Measurements from ENCODE around the gene C9orf78. TPM values are rescaled to one million over a fixed set of nuclear protein-coding genes. Genes with fewer than 3 reads are reported as not detected.

Gene C9orf78
- total RNA-seq, 1 experiment from 2014 or later, result 37.5 TPM

DNA sequence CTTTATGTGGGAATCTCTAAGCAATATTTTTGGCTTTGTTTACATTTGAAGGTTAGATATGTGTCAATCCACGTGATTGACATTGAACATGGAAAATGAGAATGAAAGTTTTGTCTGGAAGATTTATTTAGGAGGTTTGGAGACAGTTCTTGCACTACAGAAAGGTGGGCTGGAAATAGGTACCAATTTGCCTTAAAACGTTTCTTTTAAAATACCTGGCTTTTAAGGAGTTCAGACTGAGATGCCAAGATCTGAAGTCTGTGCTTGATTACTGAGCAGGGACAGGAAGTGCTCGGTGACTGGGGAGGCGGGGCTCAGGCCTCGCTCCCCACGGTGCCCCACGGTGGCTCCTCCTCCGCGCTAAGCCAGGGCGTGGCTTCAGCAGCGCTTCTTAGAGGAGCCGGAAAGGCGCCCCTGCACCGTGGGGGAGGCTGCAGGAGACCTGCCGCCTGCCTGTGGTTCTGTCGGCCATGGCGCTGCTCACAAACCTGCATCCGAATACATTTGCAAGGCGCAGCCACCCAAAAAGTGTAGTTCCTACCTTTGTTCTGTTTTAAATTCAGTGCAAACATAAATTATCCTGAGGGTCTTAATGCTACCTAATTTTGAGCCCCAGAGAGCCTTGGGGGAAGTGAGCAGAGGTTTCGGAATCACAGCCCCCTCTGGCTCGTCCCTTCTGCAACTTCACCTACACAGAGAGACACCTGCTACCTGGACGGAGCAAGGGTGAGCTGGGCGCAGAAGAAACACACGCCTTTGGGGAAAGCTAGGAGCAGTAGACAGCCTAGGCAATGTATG lies 49.3 kb upstream of the C9orf78 start:
- Mint-ChIP-seq H3K4me3 (peak overlapping the region; percentile 61 to 70), H3K27me3 (ENCODE audit: low read depth) (no peaks in the 10 kb centered on the region), H3K4me1 (peaks cover 39 to 54% of the 10 kb centered on the region in 2 experiments), H3K36me3 (ENCODE audit: insufficient read depth in 1 of 3, low read depth in 3 of 3) (peaks cover 4 to 6% (median 4%) of the 10 kb centered on the region in 3 experiments; a peak in 5 of 7 replicates), H3K9me3 (no peaks in the 10 kb centered on the region), H3K27ac (peak overlapping the region; percentile 84 to 95 (median 84); a peak in 6 of 7 replicates)
- Histone ChIP-seq H4K91ac (ENCODE audit: insufficient read length, low read depth, low read length) (no peak overlapping the region), H2AK5ac (ENCODE audit: insufficient read length, low read length) (no peak overlapping the region), H2BK120ac (ENCODE audit: low read depth, low read length, poor library complexity, severe bottlenecking) (no peak overlapping the region), H3K9me3 (ENCODE audit: control insufficient read depth, low read depth, low read length) (no peaks in the 10 kb centered on the region), H3T11ph (ENCODE audit: low read length) (no peak overlapping the region), H3K27ac (ENCODE audit: insufficient read length, low read depth, low read length) (no peak overlapping the region), H3K18ac (ENCODE audit: insufficient read length, low read depth, low read length) (no peak overlapping the region), H3K23me2 (ENCODE audit: insufficient read length, low read depth, low read length, poor library complexity, severe bottlenecking) (no peaks in the 10 kb centered on the region), H2BK20ac (ENCODE audit: low read depth, low read length, poor library complexity, severe bottlenecking) (no peak overlapping the region), H3K4ac (ENCODE audit: low read depth, low read length) (no peak overlapping the region), H4K5ac (ENCODE audit: insufficient read length, low read depth, low read length) (no peak overlapping the region), H2BK12ac (ENCODE audit: insufficient read length, low read depth, low read length) (no peak overlapping the region), H3K4me2 (ENCODE audit: insufficient read depth, insufficient read length, low read length) (peak overlapping the region; percentile 14), H3K79me1 (ENCODE audit: insufficient read depth, low read depth, low read length, poor library complexity, severe bottlenecking) (no peaks in the 10 kb centered on the region), H2BK15ac (ENCODE audit: low read depth, low read length) (no peak overlapping the region), H2AFZ (ENCODE audit: low read length) (no peak overlapping the region), H3K14ac (ENCODE audit: insufficient read depth, low read length) (no peak overlapping the region), H3K4me1 (ENCODE audit: insufficient read depth, low read length) (peaks cover 2% of the 10 kb centered on the region; the same call in 1 of the 2 replicates), H3K79me2 (ENCODE audit: insufficient read depth, low read length) (no peaks in the 10 kb centered on the region), H3K9ac (ENCODE audit: extremely low read depth, insufficient read length, low read length) (no peak overlapping the region), H4K20me1 (ENCODE audit: control insufficient read depth, insufficient read depth, insufficient read length) (no peaks in the 10 kb centered on the region), H3K27me3 (ENCODE audit: insufficient read depth, low read length) (no peaks in the 10 kb centered on the region), H2BK5ac (ENCODE audit: insufficient read length, low read length) (no peak overlapping the region), H3K56ac (ENCODE audit: insufficient read length, low read depth, low read length) (no peak overlapping the region), H3K23ac (ENCODE audit: insufficient read length, low read depth, low read length) (no peak overlapping the region), H4K8ac (replicated peaks; ENCODE audit: insufficient read length, low read depth, low read length) (no peak overlapping the region)
- DNase-seq, result peak; percentile 92
- no CpG with 5 or more reads among the region's 24 CpGs for WGBS (ENCODE audit: extremely low coverage, insufficient read length, low lambda C conversion rate)
- TF ChIP-seq, protein P1, sequence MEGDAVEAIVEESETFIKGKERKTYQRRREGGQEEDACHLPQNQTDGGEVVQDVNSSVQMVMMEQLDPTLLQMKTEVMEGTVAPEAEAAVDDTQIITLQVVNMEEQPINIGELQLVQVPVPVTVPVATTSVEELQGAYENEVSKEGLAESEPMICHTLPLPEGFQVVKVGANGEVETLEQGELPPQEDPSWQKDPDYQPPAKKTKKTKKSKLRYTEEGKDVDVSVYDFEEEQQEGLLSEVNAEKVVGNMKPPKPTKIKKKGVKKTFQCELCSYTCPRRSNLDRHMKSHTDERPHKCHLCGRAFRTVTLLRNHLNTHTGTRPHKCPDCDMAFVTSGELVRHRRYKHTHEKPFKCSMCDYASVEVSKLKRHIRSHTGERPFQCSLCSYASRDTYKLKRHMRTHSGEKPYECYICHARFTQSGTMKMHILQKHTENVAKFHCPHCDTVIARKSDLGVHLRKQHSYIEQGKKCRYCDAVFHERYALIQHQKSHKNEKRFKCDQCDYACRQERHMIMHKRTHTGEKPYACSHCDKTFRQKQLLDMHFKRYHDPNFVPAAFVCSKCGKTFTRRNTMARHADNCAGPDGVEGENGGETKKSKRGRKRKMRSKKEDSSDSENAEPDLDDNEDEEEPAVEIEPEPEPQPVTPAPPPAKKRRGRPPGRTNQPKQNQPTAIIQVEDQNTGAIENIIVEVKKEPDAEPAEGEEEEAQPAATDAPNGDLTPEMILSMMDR (conservative IDR thresholded peaks at IDR 0.05), result no peak; the same call in 1 of the 3 replicates
